Retinal pigment epithelial cell (primary cell): ENCODE results near the gene ATRX.
"Not testable (repeated sequence)": the region's sequence is repeated elsewhere in the genome, so short reads cannot be mapped to it uniquely, and the experiment has no call there.

Experiments used
- DNase-seq: peaks from one replicate; pipeline ENCODE4 v3.0.0-alpha.2; 2010; ENCODE audit warnings: low read depth
- H3K4me3 ChIP-seq: 2 replicates; pipeline ENCODE4 v1.5.1; 2011; ENCODE audit warnings: mild to moderate bottlenecking, low read length, control low read depth, moderate library complexity
- TF ChIP-seq, protein P1 (sequence below): conservative IDR thresholded peaks from 2 replicates; pipeline ENCODE4 v1.5.1; 2011; ENCODE audit warnings: low read depth, low read length, control low read depth, inconsistent platforms

ATRX gene

DNA sequence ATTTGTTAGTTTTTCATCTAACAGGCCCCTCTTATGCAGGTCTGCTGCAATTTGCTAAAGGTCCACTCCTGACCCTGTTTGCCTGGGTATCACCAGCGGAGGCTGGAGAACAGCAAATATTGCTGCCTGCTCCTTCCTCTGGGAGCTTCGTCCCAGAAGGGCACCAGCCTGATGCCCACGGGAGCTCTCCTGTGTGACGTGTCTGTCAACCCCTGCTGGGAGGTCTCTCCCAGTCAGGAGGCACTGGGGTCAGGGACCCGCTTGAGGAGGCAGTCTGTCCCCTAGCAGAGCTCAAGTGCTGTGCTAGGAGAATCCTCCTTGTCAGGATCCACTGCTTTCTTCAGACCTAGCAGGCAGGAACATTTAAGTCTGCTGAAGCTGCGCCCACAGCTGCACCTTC lies 30.5 kb downstream of the ATRX start:
- H3K4me3 ChIP-seq: no peak overlapping the region
- TF ChIP-seq, protein P1, sequence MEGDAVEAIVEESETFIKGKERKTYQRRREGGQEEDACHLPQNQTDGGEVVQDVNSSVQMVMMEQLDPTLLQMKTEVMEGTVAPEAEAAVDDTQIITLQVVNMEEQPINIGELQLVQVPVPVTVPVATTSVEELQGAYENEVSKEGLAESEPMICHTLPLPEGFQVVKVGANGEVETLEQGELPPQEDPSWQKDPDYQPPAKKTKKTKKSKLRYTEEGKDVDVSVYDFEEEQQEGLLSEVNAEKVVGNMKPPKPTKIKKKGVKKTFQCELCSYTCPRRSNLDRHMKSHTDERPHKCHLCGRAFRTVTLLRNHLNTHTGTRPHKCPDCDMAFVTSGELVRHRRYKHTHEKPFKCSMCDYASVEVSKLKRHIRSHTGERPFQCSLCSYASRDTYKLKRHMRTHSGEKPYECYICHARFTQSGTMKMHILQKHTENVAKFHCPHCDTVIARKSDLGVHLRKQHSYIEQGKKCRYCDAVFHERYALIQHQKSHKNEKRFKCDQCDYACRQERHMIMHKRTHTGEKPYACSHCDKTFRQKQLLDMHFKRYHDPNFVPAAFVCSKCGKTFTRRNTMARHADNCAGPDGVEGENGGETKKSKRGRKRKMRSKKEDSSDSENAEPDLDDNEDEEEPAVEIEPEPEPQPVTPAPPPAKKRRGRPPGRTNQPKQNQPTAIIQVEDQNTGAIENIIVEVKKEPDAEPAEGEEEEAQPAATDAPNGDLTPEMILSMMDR: no peak
- no peak for DNase-seq

DNA sequence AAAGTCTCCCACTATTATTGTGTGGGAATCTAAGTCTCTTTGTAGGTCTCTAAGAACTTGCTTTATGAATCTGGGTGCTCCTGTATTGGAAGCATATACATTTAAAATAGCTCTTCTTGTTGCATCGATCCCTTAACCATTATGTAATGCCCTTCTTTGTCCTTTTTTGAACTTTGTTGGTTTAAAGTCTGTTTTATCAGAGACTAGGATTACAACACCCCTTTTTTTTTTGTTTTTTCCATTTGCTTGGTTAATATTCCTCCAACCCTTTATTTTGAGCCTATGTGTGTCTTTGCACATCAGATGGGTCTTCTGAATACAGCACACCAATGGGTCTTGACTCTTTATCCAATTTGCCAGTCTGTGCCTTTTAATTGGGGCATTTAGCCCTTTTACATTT lies 32.1 kb downstream of the ATRX start:
- H3K4me3 ChIP-seq, DNase-seq: not testable (repeated sequence)

DNA sequence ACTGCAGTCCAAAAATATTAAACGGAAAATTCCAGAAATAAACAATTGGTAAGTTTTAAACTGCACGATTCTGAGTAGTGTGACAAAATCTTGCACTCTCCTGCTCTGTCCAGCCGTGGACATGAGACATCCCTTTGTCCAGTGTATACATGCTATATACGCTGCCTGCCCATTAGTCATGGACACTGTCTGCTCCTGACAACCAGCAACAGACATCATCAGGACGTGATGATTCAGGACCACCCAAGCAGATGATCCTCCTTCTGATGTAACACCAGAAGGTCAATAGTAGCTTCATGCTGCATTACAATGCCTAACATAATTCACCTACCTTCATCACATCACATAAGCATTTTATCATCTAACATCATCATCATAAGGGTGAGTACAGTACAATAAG lies 36.3 kb downstream of the ATRX start:
- no peak for DNase-seq
- TF ChIP-seq, protein P1: no peak
- H3K4me3 ChIP-seq: no peak overlapping the region

DNA sequence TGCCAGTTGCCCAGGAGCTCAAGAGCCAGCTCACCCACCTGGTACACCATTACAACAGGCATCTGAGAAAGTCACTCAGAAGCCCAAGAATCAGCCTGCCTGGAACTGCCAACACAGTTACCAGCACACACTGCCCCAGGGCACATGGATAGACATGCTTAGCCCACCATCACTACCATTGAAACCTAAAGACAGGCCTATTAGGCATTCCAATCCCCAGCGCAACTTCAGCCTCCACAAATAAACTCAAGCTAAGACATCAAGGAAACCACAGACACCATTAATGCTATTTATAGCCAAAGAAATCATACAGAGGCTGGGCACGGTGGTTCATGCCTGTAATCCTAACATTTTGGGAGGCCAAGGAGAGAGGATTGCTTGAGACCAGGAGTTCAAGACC lies 42.3 kb downstream of the ATRX start:
- no peak for DNase-seq
- TF ChIP-seq, protein P1: no peak
- H3K4me3 ChIP-seq: no peak overlapping the region

DNA sequence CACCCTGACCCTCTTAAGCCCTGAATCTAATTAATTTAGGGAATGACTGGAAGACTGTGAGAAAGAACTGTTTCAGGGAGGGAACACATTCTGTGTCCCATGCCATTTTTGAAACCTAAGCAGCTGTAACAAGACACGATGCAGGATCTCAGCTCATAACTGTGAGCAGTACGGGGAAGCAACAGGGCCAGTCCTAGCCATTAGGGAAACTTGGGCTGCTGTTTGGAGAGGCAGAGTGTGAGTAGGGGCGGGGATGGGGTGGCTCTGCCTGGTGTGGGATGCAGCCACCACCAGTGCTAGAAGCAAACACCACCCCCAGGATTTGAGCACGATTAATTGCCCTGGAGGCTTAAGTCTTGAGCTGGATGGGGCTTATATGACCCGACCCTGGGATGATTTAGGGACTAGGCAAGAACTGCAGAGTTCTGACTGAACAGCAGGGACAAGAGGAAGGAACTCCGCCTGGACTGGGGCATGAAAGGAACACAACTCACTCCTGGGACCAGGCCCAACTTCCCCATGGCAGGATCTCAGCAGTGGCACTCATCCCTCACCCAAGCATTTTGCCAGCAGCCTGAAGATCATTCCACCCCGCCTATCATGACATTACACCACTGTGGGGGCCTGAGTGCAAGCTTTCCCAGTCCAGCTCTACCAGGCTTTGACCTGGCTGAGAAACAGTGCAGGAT lies 43.1 kb downstream of the ATRX start:
- DNase-seq: no peak
- H3K4me3 ChIP-seq: no peak overlapping the region
- TF ChIP-seq, protein P1: no peak

DNA sequence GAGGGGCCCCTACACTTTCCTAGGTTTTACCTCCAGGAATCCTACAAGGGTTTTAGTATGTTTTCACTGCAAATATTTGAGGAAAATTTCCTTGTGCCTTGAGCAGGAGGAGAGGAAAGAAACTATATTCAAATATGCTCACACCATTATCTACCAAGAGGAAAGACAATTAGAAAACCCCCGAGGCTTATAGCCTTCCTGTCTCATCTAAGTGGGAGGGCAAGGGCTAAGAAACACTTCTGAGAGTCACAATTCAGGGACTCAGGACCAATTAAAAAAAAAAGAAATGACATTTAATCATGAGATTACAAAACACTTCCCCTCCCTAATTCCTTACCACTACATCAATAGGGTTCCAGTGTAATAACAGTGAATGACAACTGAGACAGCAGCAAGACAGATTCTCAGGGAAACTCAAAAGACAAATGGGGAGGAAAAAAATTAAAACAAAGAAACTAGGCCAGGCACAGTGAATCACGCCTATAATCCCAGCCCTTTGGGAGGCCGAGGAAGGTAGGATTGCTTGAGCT lies 45.6 kb downstream of the ATRX start:
- H3K4me3 ChIP-seq: no peak overlapping the region
- TF ChIP-seq, protein P1: no peak
- DNase-seq: no peak

DNA sequence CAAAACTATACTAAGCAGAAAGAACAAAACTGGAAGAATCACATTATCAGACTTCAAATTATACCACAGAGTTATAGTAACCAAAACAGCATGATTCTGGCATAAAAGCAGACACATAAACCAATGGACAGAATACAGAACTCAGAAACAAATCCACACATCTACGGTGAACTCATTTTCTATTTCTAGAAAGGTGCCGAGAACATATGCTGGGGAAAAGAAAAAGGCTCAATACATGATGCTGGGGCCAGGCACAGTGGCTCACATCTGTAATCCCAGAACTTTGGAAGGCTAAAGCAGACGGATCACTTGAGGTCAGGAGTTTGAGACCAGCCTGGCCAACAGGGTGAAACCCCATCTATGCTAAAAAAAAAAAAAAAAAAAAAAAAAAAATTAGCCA lies 52.7 kb downstream of the ATRX start:
- no peak for DNase-seq
- H3K4me3 ChIP-seq: no peak overlapping the region
- TF ChIP-seq, protein P1: no peak
